GM18511 (cell line): ENCODE results near the gene AKAP11.
"Not testable (repeated sequence)": the region's sequence is repeated elsewhere in the genome, so short reads cannot be mapped to it uniquely, and the experiment has no call there.

Experiments
- ATAC-seq: cut with Tn5 transposase; IDR thresholded peaks from one replicate; pipeline ENCODE4 v1.9.1; 2021; ENCODE audit warnings: mild to moderate bottlenecking, moderate library complexity; ENCODE audit not compliant: unreplicated experiment

AKAP11 gene, protein sequence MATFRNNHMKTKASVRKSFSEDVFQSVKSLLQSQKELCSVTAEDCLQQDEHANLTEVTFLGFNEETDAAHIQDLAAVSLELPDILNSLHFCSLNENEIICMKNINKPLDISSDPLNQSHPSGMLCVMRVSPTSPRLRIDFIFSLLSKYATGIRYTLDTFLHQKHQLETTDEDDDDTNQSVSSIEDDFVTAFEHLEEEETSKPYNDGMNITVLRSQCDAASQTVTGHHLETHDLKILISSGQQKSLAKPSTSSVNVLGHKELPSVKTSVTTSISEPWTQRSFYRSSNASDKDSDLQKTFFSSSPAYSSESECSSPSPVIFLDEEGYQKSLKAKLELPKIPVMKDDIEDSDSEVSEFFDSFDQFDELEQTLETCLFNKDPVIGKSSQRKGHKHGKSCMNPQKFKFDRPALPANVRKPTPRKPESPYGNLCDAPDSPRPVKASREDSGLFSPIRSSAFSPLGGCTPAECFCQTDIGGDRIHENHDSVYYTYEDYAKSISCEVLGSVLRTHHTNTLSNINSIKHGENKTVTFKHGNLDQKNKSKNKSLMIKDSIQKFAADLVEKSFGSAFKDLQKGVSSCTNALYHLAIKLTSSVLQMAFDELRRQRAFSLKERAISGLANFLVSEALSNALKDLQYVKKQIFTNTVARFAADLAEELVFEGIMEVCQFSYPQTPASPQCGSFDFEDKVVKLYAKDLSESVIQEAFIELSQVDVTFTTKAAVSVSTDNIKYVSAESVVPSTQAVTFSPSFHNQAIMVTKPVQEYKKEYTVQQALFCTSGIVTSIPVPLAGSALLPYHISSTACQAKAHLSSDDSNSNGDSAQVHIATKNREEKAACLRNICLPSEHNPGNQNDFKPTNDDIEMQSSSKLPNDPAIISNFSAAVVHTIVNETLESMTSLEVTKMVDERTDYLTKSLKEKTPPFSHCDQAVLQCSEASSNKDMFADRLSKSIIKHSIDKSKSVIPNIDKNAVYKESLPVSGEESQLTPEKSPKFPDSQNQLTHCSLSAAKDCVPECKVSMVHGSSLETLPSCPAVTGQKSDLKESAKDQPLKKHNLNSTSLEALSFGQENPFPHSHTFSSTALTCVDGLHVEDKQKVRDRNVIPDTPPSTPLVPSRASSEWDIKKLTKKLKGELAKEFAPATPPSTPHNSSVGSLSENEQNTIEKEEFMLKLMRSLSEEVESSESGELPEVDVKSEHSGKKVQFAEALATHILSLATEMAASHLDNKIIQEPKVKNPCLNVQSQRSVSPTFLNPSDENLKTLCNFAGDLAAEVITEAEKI (N-terminal part only)

GRCh38 chr13:42272115-42272803, at the start of gene AKAP11:
AKAP11 (plus strand) TSS chr13:42272152; CDS start chr13:42286349, 14,197 bp downstream.
- ATAC-seq: peak; percentile 29

DNA sequence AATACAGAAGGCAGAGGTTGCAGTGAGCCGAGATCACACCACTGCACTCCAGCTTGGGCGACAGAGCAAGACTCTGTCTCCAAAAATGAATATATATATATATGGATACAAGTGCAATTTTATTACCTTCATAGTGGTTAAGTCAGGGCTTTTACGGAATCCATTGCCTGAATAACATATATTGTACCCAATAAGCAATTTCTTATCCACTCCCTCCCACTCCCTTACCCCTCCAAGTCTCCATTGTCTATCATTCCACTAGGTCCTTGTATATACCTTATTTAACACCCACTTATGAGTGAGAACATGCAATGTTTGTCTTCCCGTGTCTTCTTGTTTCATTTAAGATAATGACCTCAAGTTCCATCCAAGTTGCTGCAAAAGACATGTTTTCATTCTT, 48.3 kb upstream of the AKAP11 start:
- ATAC-seq: no peak

DNA sequence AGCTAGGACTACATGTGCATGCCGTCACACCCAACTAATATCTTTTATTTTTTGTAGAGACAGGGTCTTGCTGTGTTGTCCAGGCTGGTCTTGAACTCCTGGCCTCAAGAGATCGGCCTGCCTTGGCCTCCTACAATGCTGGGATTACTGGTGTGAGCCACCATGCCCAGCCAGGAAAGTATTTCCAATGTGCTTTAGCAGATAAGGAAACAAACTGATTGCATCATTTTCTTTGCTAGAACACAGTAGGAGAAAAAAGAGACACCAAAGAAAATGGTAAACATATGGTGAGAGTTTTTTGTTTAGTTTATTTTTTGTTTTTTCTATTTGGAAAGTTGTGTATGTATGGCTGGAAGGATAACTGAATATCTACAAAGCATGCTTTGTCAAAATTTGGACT, 46.9 kb upstream of the AKAP11 start:
- ATAC-seq: no peak

DNA sequence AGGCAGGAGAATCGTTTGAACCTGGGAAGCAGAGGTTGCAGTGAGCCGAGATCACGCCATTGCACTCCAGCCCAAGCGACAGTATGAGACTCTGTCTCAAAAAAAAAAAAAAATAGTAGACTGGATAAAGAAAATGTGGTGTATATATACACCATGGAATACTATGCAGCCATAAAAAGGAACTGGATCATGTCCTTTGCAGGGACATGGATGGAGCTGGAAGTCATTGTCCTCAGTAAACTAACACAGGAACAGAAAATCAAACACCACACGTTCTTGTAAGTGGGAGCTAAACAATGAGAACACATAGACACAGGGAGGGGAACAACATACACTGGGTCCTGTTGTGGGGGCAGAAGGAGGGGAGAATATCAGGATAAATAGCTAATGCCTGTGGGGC, 45.2 kb upstream of the AKAP11 start:
- ATAC-seq: not testable (repeated sequence)

DNA sequence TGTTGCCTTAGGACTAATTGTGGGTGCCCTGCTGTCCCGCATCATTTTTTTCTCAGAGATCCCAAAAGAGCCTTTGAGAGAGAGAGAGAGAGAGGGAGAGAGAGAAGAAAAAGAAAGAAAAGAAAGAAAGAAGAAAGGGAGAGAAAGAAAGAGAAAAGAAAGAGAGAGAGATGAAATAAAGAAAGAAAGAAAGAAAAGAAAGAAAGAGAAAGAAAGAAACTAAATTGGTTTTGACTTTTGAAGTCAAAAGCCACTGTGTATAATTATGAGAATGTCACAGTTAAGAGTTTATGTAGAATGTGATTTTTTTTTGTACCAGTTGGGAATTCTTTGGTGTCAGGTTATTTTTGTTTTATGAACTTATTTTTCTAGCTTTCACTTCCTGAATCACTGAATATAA, 43.4 kb upstream of the AKAP11 start:
- no peak for ATAC-seq

GRCh38 chr13:42229287-42229686, 42.7 kb upstream of the AKAP11 start:
- ATAC-seq: no peak

- ATAC-seq: no peak
Observed at GRCh38 chr13:42232671-42233070, 39.3 kb upstream of the AKAP11 start.

- ATAC-seq: no peak
Observed at GRCh38 chr13:42233726-42234125, 38.2 kb upstream of the AKAP11 start.

- no peak for ATAC-seq
Observed at GRCh38 chr13:42239161-42239560, 32.8 kb upstream of the AKAP11 start.

- ATAC-seq: no peak
Observed at GRCh38 chr13:42239644-42240043, 32.3 kb upstream of the AKAP11 start.

GRCh38 chr13:42246541-42246940, 25.4 kb upstream of the AKAP11 start:
- ATAC-seq: no peak

GRCh38 chr13:42247883-42248282, 24.1 kb upstream of the AKAP11 start:
- ATAC-seq: no peak

DNA sequence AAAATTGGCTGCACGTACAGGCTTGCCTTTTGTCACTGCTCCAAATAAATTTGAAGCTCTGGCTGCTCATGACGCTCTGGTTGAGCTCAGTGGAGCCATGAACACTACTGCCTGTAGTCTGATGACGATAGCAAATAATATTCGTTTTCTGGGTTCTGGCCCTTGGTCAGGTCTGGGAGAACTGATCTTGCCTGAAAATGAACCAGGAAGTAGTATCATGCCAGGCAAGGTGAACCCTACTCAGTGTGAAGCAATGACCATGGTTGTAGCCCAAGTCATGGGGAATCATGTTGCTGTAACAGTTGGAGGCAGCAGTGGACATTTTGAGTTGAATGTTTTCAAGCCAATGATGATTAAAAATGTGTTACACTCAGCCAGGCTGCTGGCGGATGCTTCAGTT, 16.1 kb upstream of the AKAP11 start:
- no peak for ATAC-seq

- no peak for ATAC-seq
Observed at GRCh38 chr13:42258747-42259146, 13.2 kb upstream of the AKAP11 start.

DNA sequence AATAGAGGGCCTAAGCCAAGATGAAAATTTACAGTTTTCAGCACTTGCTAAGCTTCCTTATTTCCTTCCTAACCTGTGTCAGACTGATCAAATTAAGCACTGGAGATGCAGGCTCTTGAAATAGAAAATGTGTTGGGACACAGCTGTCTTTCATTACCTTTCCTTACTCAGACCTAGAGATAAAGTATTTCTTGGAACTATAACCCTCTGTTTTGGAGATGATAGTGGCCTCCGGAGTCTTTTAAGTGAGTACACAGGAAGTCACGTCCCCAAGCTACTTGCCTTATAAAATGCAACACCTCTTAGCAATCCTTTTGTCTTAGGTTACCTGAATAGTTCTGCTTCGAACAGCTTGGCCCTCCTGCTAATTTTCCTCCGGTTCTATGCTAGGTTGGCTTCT, 12.4 kb upstream of the AKAP11 start:
- ATAC-seq: no peak

GRCh38 chr13:42260903-42261654, 10.9 kb upstream of the AKAP11 start:
- ATAC-seq: no peak

DNA sequence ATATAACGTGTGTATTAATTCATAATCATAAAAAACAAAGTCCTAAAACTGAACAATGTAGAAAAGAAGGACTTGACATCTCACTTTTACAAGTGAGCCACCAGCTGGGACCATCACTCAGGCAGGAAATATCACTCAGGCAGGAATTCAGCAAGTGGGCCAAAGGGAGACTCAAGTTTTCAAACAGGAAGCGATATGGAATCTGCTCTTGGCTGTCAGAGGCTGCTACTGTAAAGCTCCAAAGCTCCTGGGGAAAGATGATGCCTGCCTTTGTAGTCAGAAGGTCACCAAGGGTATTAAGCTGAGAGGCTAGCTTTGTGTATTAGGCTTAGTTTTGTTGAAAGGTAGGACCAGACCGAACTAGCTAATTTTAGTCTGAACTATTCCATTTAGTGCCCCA, 5.5 kb upstream of the AKAP11 start:
- ATAC-seq: no peak

GRCh38 chr13:42270160-42270856, 1.6 kb upstream of the AKAP11 start:
- ATAC-seq: no peak

DNA sequence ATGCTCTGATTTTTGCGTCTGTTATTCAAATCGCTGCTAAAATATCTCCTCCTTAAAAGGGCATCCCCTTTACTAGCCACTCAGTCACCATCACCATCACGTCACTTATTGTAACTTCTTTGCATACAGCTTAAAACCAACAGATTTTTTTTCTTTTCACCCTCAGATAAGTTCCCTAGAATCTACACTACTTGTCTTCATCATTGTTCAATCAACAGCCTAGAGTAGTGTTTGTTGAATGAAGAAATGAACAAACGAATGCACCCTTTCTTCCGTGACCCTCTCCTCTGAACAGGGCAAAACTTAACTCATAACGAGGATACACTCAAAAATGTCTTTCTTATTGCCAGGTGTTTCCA, 1.1 kb upstream of the AKAP11 start:
- no peak for ATAC-seq
